IMR-90 (cell line): ENCODE results near the gene NPAS2. TPM values are rescaled to one million over a fixed set of nuclear protein-coding genes. Genes with fewer than 3 reads are reported as not detected.

Experiments
- ATAC-seq: fragments of 200-7000 bp; cut with Tn5 transposase; 2 replicates; pipeline ENCODE4 v1.9.1; 2020; ENCODE audit warnings: low read depth, mild to moderate bottlenecking, moderate library complexity
- BruUV-seq: library from RNA; stranded (reverse); fragments of 400-500 nt; replicated peaks from 2 replicates; lab custom pipeline; 2021; lab: Mats Ljungman, UMichigan
- CTCF ChIA-PET: fragments of 300-600 bp; formaldehyde crosslinking; extraction: SDS; loops from one replicate; lab custom pipeline; 2021; ENCODE audit warnings: antibody characterized with exemption; lab: Yijun Ruan, JAX
- POLR2A ChIA-PET: fragments of 300-600 bp; sonication (Branson Sonifier 250); formaldehyde crosslinking; loops from one replicate; lab custom pipeline; 2022; ENCODE audit warnings: antibody characterized with exemption; ENCODE audit not compliant: unreplicated experiment; lab: Charles Lee
- DNase-seq: peaks from one replicate; pipeline ENCODE4 v3.0.0; 2013
- H2AFZ ChIP-seq: replicated peaks from 2 replicates; pipeline ENCODE3; 2013; ENCODE audit warnings: low read length, mild to moderate bottlenecking; ENCODE audit not compliant: poor library complexity
- H2AK5ac ChIP-seq: 2 replicates; pipeline ENCODE4 v1.6.1; 2013; ENCODE audit warnings: low read depth, low read length, inconsistent platforms
- H2AK9ac ChIP-seq: replicated peaks from 2 replicates; pipeline ENCODE3; 2013; ENCODE audit warnings: mild to moderate bottlenecking, low read depth, low read length, moderate library complexity; ENCODE audit not compliant: poor library complexity
- H2BK120ac ChIP-seq: 2 replicates; pipeline ENCODE4 v1.6.1; 2013; ENCODE audit warnings: low read depth, low read length, inconsistent platforms
- H2BK15ac ChIP-seq: 3 replicates; pipeline ENCODE4 v1.6.1; 2013; ENCODE audit warnings: low read depth, low read length, inconsistent platforms
- H2BK20ac ChIP-seq: 2 replicates; pipeline ENCODE4 v1.6.1; 2013; ENCODE audit warnings: low read depth, mild to moderate bottlenecking, inconsistent platforms, low read length, moderate library complexity
- H2BK5ac ChIP-seq: 2 replicates; pipeline ENCODE4 v1.6.1; 2013; ENCODE audit warnings: mild to moderate bottlenecking, low read depth, low read length, inconsistent platforms; ENCODE audit not compliant: poor library complexity, severe bottlenecking
- H3K14ac ChIP-seq: replicated peaks from 2 replicates; pipeline ENCODE4 v1.6.1; 2013; ENCODE audit warnings: low read depth, low read length, inconsistent platforms
- H3K18ac ChIP-seq: 2 replicates; pipeline ENCODE4 v1.6.1; 2013; ENCODE audit warnings: low read depth, low read length, control low read depth
- H3K23ac ChIP-seq: 2 replicates; pipeline ENCODE4 v1.6.1; 2013; ENCODE audit warnings: low read depth, low read length, inconsistent platforms
- H3K27ac ChIP-seq: 2 replicates; pipeline ENCODE4 v1.5.1; 2013; ENCODE audit warnings: mild to moderate bottlenecking, control low read depth, low read length; ENCODE audit not compliant: insufficient read depth
- H3K27me3 ChIP-seq: 2 replicates; pipeline ENCODE4 v1.6.1; 2013; ENCODE audit warnings: low read length; ENCODE audit not compliant: control insufficient read depth, insufficient read depth
- H3K36me3 ChIP-seq: 2 replicates; pipeline ENCODE4 v1.6.1; 2013; ENCODE audit warnings: low read length, mixed read lengths; ENCODE audit not compliant: control insufficient read depth, insufficient read depth
- H3K4ac ChIP-seq: 2 replicates; pipeline ENCODE4 v1.6.1; 2013; ENCODE audit warnings: low read depth, low read length, inconsistent platforms
- H3K4me1 ChIP-seq: 2 replicates; pipeline ENCODE4 v1.6.1; 2013; ENCODE audit warnings: low read length, mixed read lengths; ENCODE audit not compliant: control insufficient read depth, insufficient read depth
- H3K4me2 ChIP-seq: 2 replicates; pipeline ENCODE4 v1.6.1; 2013; ENCODE audit warnings: low read depth, mild to moderate bottlenecking, control low read depth, low read length, moderate library complexity
- H3K4me3 ChIP-seq: 2 replicates; pipeline ENCODE4 v1.5.1; 2013; ENCODE audit warnings: low read depth, mild to moderate bottlenecking, control low read depth, low read length, moderate library complexity; ENCODE audit not compliant: insufficient read depth
- H3K56ac ChIP-seq: 2 replicates; pipeline ENCODE4 v1.6.1; 2013; ENCODE audit warnings: low read length, inconsistent platforms; ENCODE audit not compliant: insufficient read depth; ENCODE audit errors: extremely low read depth
- H3K79me1 ChIP-seq, 2 experiments: 2 replicates each; pipeline ENCODE4 v1.6.1; 2013; ENCODE audit warnings: low read length in 2 of 2, inconsistent platforms in 1 of 2, low read depth in 1 of 2
- H3K9ac ChIP-seq: 2 replicates; pipeline ENCODE4 v1.6.1; 2013; ENCODE audit warnings: low read depth, low read length, control low read depth
- H3K9me1 ChIP-seq: 2 replicates; pipeline ENCODE4 v1.6.1; 2013; ENCODE audit warnings: low read length, inconsistent platforms; ENCODE audit not compliant: insufficient read depth
- H3K9me3 ChIP-seq: 2 replicates; pipeline ENCODE4 v1.6.1; 2013; ENCODE audit warnings: low read length; ENCODE audit not compliant: control insufficient read depth, insufficient read depth
- H4K20me1 ChIP-seq: 2 replicates; pipeline ENCODE4 v1.6.1; 2013; ENCODE audit warnings: low read length, inconsistent platforms; ENCODE audit not compliant: insufficient read depth
- H4K5ac ChIP-seq: 2 replicates; pipeline ENCODE4 v1.6.1; 2013; ENCODE audit warnings: mild to moderate bottlenecking, low read depth, low read length, control low read depth
- H4K8ac ChIP-seq, 2 experiments: 2 replicates each; pipeline ENCODE4 v1.6.1; 2013; ENCODE audit warnings: low read depth in 2 of 2, low read length in 2 of 2, control low read depth in 1 of 2, inconsistent platforms in 1 of 2
- H4K91ac ChIP-seq: 2 replicates; pipeline ENCODE4 v1.6.1; 2013; ENCODE audit warnings: low read depth, low read length, inconsistent platforms; ENCODE audit not compliant: insufficient read depth
- BHLHE40 ChIP-seq: fragments of 150-350 bp; IDR thresholded peaks from 2 replicates; pipeline ENCODE4 v1.6.1; 2016; ENCODE audit warnings: mild to moderate bottlenecking, low read depth, low read length
- CEBPB ChIP-seq: IDR thresholded peaks from 2 replicates; pipeline ENCODE4 v1.6.1; 2012; ENCODE audit warnings: low read depth, low read length, improper control_type of control experiment
- CTCF ChIP-seq: conservative IDR thresholded peaks from 2 replicates; pipeline ENCODE4 v1.5.1; 2012; ENCODE audit warnings: mild to moderate bottlenecking, low read depth, low read length, improper control_type of control experiment
- MAZ ChIP-seq: IDR thresholded peaks from 2 replicates; pipeline ENCODE4 v1.6.1; 2012; ENCODE audit warnings: low read depth, mild to moderate bottlenecking, low read length, improper control_type of control experiment, moderate library complexity, borderline replicate concordance
- POLR2A ChIP-seq: IDR thresholded peaks from 2 replicates; pipeline ENCODE4 v1.6.1; 2012; ENCODE audit warnings: mild to moderate bottlenecking, low read depth, low read length
- RCOR1 ChIP-seq: IDR thresholded peaks from 2 replicates; pipeline ENCODE4 v1.6.1; 2012; ENCODE audit warnings: mild to moderate bottlenecking, low read length, improper control_type of control experiment; ENCODE audit not compliant: insufficient replicate concordance
- SMC3 ChIP-seq: fragments of 150-350 bp; IDR thresholded peaks from 2 replicates; pipeline ENCODE4 v1.6.1; 2016; ENCODE audit warnings: low read depth, mild to moderate bottlenecking, antibody characterized with exemption, low read length, moderate library complexity
- USF2 ChIP-seq: fragments of 150-350 bp; IDR thresholded peaks from 2 replicates; pipeline ENCODE4 v1.6.1; 2017; ENCODE audit warnings: mild to moderate bottlenecking, antibody characterized with exemption, low read length, low read depth
- WGBS, 2 experiments: methylation state at CpG; one replicate each; pipeline versions ENCODE4 v1.1.5 to v1.1.7; 2013; ENCODE audit warnings: missing lambda C conversion rate in 2 of 2; ENCODE audit not compliant: insufficient read length in 1 of 2; ENCODE audit errors: extremely low coverage in 2 of 2; 5-methylcytosine and 5-hydroxymethylcytosine counted together
- dilution Hi-C: fragments of 300-500 bp; cut with HindIII; formaldehyde crosslinking; loops from one replicate; pipeline ENCODE4 v1.14.3; 2018; ENCODE audit warnings: low sequenced_read_pairs; ENCODE audit not compliant: unreplicated experiment
- in situ Hi-C: fragments of 300-500 bp; cut with MboI; formaldehyde crosslinking; loops from 3 replicates; pipeline ENCODE4 v1.14.3; 2019; ENCODE audit warnings: low sequenced_read_pairs, inconsistent platforms, mixed read lengths
- intact Hi-C: fragments of 100-400 bp; cut with micrococcal nuclease; formaldehyde crosslinking; loops from 2 replicates; pipeline ENCODE4 v1.10.0; 2022
- polyA plus RNA-seq, 3 experiments: library from polyadenylated mRNA; depleted of rRNA; stranded (reverse); fragments of >200 nt; gene quantifications; 2 replicates each; pipeline ENCODE4 v1.2.3, GENCODE V29; 2012; ENCODE audit warnings: low replicate concordance in 1 of 3
- total RNA-seq: library from RNA; depleted of rRNA; stranded (reverse); fragments of >200 nt; gene quantifications from 2 replicates; pipeline ENCODE4 v1.2.3, GENCODE V29; 2012

NPAS2 gene
- total and polyA plus RNA-seq, 2 of the 4 experiments (the other 2 are of a cell fraction), result 5.2 to 14.8 TPM

GRCh38 chr2:100936972-100937542, 117.1 kb downstream of the NPAS2 start:
- Histone ChIP-seq H3K36me3 (peaks cover 4% of the 10 kb centered on the region), H4K8ac (no peak overlapping the region), H3K23ac (0 out of 2 replicates have a peak overlapping the region, but pooled peaks have one; percentile 14), H3K9ac (no peak overlapping the region), H3K4ac (no peak overlapping the region), H3K9me1 (peaks cover 17% of the 10 kb centered on the region), H3K27ac (no peak overlapping the region), H2BK120ac (no peak overlapping the region), H2BK15ac (no peak overlapping the region), H2BK5ac (no peak overlapping the region), H2BK20ac (no peak overlapping the region), H3K4me2 (no peak overlapping the region), H3K14ac (no peak overlapping the region), H3K56ac (no peak overlapping the region), H3K4me1 (peaks cover 8% of the 10 kb centered on the region), H2AK5ac (0 out of 2 replicates have a peak overlapping the region, but pooled peaks have one; percentile 4), H3K9me3 (no peaks in the 10 kb centered on the region), H4K5ac (no peak overlapping the region), H3K4me3 (no peak overlapping the region), H4K20me1 (peaks cover 3% of the 10 kb centered on the region; the same call in 1 of the 2 replicates), H4K91ac (no peak overlapping the region), H3K18ac (no peak overlapping the region), H3K79me1 (no peaks in the 10 kb centered on the region), H2AFZ (no peak overlapping the region), H3K27me3 (no peaks in the 10 kb centered on the region), H2AK9ac (no peak overlapping the region)
- ATAC-seq (no peak), DNase-seq (no peak)
- TF ChIP-seq MAZ (no peak), RCOR1 (no peak), BHLHE40 (no peak), SMC3 (no peak), CEBPB (peak; percentile 80), USF2 (no peak), CTCF (no peak), POLR2A (no peak)
- no CpG with 5 or more reads among the region's 2 CpGs for WGBS, 2 experiments
- intact Hi-C loops (no loop called here), in situ Hi-C loops (no loop called here), dilution Hi-C loops (no loop called here)
- ChIA-PET CTCF (no interaction called here), POLR2A (no interaction called here)
- BruUV-seq, result no TSS peak
